NB4 (cell line): Measurements from ENCODE around the gene TAB2.

ENCODE experiments used
- DNase-seq: peaks from one replicate; pipeline ENCODE4 v3.0.0; 2010; ENCODE audit warnings: low read depth
- H3K4me3 ChIP-seq: one replicate; pipeline ENCODE4 v1.5.1; 2011; ENCODE audit warnings: mild to moderate bottlenecking, low read depth, low read length, moderate library complexity
- MYC ChIP-seq: IDR thresholded peaks from 2 replicates; pipeline ENCODE4 v1.6.1; 2011; ENCODE audit warnings: low read depth, low read length
- POLR2A ChIP-seq: IDR thresholded peaks from 2 replicates; pipeline ENCODE4 v1.6.1; 2011; ENCODE audit warnings: mild to moderate bottlenecking; ENCODE audit not compliant: insufficient read length; ENCODE audit errors: extremely low read depth
- TF ChIP-seq, protein P1 (sequence below): IDR thresholded peaks from 2 replicates; pipeline ENCODE4 v1.6.1; 2011; ENCODE audit warnings: low read depth, low read length
- TF ChIP-seq, protein P2 (sequence below): IDR thresholded peaks from one replicate; pipeline ENCODE4 v1.5.1; 2012; ENCODE audit warnings: low read depth, low read length

TAB2 gene

DNA sequence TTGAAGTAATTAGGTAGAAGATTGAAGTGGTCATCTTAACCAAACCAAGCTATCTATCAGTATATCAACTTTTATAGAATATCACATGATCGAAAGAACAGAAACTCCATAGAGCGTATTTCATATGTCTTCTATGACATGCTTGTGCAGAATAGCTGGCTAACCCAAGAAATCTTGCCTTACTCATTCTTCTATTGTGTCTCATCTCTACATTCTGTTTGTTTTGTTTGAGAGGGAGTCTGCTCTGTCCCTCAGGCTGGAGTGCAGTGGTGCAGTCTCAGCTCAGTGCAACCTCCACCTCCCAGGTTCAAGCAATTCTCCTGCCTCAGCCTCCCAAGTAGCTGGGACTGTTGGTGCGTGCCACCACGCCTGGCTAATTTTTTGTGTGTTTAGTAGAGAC lies 10.6 kb downstream of the TAB2 start:
- no peak for TF ChIP-seq MYC
- TF ChIP-seq, protein P1, sequence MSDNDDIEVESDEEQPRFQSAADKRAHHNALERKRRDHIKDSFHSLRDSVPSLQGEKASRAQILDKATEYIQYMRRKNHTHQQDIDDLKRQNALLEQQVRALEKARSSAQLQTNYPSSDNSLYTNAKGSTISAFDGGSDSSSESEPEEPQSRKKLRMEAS: no peak
- no peak for TF ChIP-seq POLR2A
- TF ChIP-seq, protein P2, sequence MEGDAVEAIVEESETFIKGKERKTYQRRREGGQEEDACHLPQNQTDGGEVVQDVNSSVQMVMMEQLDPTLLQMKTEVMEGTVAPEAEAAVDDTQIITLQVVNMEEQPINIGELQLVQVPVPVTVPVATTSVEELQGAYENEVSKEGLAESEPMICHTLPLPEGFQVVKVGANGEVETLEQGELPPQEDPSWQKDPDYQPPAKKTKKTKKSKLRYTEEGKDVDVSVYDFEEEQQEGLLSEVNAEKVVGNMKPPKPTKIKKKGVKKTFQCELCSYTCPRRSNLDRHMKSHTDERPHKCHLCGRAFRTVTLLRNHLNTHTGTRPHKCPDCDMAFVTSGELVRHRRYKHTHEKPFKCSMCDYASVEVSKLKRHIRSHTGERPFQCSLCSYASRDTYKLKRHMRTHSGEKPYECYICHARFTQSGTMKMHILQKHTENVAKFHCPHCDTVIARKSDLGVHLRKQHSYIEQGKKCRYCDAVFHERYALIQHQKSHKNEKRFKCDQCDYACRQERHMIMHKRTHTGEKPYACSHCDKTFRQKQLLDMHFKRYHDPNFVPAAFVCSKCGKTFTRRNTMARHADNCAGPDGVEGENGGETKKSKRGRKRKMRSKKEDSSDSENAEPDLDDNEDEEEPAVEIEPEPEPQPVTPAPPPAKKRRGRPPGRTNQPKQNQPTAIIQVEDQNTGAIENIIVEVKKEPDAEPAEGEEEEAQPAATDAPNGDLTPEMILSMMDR: no peak
- no peak for DNase-seq

DNA sequence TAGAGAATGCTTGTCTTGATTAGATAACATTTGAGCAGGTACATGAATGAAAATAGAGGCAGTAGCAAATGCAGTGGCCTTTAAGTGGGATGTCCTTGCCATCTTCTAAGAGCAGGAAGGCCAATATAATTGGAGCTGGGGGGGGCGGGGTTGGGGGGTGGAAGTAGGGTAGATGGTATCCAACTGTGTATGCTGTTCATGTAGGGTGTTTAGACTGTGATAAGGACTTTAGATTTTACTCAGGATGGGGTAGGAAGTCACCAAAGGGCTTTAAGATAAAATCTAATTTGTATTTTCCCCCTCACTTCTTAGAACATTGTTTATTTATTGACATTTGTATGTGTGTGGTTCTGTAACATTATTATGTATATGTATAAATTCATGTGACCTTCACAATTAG lies 12.0 kb downstream of the TAB2 start:
- TF ChIP-seq, protein P2: no peak
- TF ChIP-seq MYC: no peak
- TF ChIP-seq, protein P1: no peak
- TF ChIP-seq POLR2A: no peak
- DNase-seq: no peak
- no peak overlapping the region for H3K4me3 ChIP-seq

More for the DNA sequence above, 10.6 kb downstream of the TAB2 start:
- no peak overlapping the region for H3K4me3 ChIP-seq

DNA sequence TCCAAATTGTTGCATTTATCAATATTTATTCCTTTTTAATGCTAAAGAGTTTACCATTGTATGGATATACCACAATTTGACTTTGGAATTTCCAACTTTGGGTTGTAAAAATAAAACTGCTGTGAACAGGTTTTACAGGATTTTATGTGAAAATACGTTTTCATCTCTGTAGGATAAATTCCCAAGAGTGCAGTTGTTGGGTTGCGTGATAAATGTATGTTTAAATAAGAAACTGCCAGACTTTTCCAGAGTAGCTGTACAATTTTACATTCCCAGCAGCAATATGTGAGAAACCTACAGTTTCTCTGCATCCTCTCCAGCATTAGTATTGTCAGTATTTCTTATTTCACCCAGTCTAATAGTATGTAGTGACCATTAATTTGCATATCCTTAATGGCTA lies 12.6 kb downstream of the TAB2 start:
- no peak for DNase-seq
- no peak for TF ChIP-seq POLR2A
- TF ChIP-seq, protein P2: no peak
- no peak for TF ChIP-seq MYC
- TF ChIP-seq, protein P1: no peak
- H3K4me3 ChIP-seq: no peak overlapping the region

DNA sequence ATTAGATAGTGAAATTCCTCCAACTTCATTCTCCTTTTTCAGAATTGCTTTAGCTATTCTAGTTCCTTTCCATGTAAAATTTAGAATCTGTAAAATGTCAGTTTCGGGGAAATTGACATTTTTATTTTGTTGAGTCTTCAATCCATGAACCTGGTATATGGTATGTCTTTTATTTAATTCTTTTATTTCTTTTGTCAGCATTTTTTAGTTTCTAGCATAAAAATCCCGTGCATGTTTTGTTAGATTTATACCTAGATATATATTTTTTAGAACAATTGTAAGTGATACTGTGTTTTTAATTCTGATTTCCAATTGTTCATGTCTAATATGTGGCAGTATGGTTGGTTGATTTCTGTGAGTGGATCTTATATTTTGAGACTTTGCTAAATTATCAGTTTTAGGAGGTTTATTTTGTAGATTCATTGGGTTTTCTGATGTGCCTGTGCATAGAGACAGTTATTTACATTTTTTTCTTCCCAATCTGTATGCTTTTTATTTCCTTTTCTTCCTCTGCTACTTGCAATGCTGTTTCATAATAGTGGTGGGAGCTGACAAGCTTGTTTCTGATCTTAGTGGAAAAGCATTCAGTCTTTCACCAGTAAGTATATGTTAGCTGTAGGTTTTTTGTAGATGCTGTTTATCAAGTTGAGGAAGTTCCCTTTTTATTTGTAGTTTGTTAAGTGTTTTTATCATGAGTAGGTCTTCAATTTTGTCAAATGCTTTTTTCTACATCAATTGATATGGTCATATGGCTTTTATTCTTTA lies 13.7 kb downstream of the TAB2 start:
- peak; percentile 50 for DNase-seq
- no peak overlapping the region for H3K4me3 ChIP-seq
- TF ChIP-seq MYC: no peak
- TF ChIP-seq, protein P2: no peak
- TF ChIP-seq, protein P1: no peak
- TF ChIP-seq POLR2A: no peak

DNA sequence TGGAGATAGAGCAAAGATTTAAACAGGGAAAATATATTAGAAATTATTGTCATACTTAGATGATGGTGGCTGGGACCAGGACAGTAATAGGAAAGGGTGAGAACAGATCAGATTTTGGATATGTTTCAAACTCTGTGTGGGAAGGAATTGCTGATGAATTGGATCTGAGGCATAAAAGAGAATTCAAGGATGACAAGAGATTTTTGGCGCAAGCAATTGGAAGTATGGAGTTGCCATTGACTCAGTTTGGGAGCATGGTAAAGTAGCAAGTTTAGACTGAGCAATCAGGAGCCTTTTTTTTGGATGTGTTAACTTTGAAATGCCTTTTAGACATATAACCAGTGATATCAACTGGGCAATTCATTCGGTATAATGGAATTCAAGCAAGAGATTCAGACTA lies 14.4 kb downstream of the TAB2 start:
- no peak for DNase-seq
- H3K4me3 ChIP-seq: no peak overlapping the region
- TF ChIP-seq, protein P1: no peak
- TF ChIP-seq, protein P2: no peak
- TF ChIP-seq MYC (no peak), POLR2A (no peak)
